GM21737 (cell line): Measurements from ENCODE around the gene ARID1A.
A peak's percentile ranks its signal among the peaks of the same experiment; 100 is the strongest.
"Not testable (repeated sequence)": the region's sequence is repeated elsewhere in the genome, so short reads cannot be mapped to it uniquely, and the experiment has no call there.

Experiments
- ATAC-seq: cut with Tn5 transposase; IDR thresholded peaks from one replicate; pipeline ENCODE4 v1.9.1; 2021; ENCODE audit warnings: mild to moderate bottlenecking, moderate library complexity; ENCODE audit not compliant: unreplicated experiment

Gene ARID1A

GRCh38 chr1:26787381-26787705 lies 91.5 kb downstream of the ARID1A start:
- ATAC-seq: peak; percentile 32

- ATAC-seq: peak; percentile 62
Observed at GRCh38 chr1:26787706-26788514, 92.1 kb downstream of the ARID1A start, which contains the start of gene PIGV. Gene PIGV, plus strand, starts transcription at chr1:26787950. Its CDS starts 2,866 bp downstream, at chr1:26790816.

DNA sequence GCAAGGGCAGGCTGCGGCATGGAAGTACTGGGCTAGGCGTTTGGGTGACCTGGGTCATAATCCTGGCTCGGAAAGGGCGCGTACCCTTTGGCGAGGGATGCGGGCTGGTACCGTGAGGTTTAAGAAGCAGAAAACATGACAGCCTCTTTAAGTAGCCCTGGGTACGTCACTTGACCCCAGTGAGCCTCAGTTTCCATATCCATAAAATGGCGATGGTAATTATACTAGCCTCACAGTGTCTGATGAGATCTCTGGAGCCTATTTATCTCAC lies 92.6 kb downstream of the ARID1A start:
- no peak for ATAC-seq

GRCh38 chr1:26788836-26789611 lies 93.2 kb downstream of the ARID1A start:
- peak; percentile 37 for ATAC-seq

GRCh38 chr1:26789612-26789865 lies 93.7 kb downstream of the ARID1A start:
- no peak for ATAC-seq

- no peak for ATAC-seq
Observed at GRCh38 chr1:26789931-26790330, 94.1 kb downstream of the ARID1A start.

- no peak for ATAC-seq
Observed at GRCh38 chr1:26790551-26790953, 94.7 kb downstream of the ARID1A start.

GRCh38 chr1:26791148-26791547 lies 95.3 kb downstream of the ARID1A start:
- no peak for ATAC-seq

- ATAC-seq: no peak
Observed at GRCh38 chr1:26791626-26792025, 95.8 kb downstream of the ARID1A start.

- ATAC-seq: no peak
Observed at GRCh38 chr1:26792924-26793323, 97.1 kb downstream of the ARID1A start.

GRCh38 chr1:26794391-26794790 lies 98.6 kb downstream of the ARID1A start:
- no peak for ATAC-seq

DNA sequence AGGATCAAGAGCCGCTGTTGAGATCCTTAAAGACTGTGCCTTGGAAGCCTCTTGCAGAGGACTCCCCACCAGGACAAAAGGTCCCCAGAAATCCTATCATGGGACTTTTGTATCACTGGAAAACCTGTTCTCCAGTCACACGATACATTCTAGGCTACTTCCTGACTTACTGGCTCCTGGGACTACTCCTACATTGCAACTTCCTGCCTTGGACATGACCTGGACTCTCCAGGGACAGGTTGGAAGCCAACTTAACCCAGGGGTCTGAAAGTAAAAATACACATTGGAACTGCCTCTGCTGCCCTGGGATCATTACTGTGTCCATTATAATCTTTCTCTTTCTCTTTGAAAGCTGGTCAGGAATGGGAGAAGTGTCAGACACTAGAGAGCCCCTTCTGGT lies 101.8 kb downstream of the ARID1A start:
- ATAC-seq: no peak

DNA sequence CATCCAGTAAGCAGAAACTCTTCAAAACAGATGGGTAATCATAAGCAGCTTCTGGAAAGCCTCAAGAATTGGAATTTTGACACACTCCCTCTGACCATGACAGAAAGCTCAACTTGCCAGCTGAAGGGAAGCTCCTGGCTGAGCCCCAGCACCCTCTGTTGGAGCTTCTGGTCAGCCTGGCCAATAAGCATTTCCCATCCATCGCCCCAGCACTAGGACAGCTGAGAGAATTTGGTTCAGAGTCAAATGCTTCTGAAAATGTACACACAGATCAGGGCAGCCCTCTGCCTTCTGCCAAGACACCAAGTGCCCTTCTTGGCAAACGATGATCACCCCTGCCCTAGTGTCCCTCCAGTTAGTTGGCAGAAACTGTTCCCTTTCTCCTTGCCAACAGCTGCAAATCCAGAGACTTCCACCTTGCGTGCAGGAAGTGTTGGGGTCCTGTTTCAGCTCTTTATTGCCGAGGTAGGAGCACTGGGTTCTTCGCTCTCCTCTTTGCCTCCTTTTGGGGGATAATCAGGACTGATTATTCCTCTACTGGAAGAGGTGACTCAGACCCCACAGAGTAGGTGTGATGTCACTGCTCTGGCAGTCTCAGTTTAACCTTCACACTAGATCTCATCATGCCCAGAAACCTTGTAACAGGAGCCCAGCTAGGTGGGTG lies 103.8 kb downstream of the ARID1A start:
- no peak for ATAC-seq

GRCh38 chr1:26803932-26804331 lies 108.1 kb downstream of the ARID1A start:
- ATAC-seq: not testable (repeated sequence)

DNA sequence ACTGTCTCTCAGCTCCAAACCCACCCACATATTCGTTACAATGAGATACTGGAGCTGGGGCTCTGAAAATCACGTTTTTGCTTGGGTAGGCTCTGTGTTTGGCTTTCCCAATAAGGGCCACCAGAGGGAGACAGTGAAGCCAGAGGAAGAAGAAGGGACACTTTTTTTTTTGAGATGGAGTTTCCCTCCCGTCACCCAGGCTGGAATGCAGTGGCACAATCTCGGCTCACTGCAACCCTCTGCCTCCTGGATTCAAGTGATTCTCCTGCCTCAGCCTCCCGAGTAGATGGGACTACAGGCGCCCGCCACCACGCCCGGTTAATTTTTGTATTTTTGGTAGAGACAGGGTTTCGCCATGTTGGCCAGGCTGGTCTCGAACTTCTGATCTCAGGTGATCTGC lies 114.3 kb downstream of the ARID1A start:
- not testable (repeated sequence) for ATAC-seq

GRCh38 chr1:26811057-26811456 lies 115.2 kb downstream of the ARID1A start:
- no peak for ATAC-seq

DNA sequence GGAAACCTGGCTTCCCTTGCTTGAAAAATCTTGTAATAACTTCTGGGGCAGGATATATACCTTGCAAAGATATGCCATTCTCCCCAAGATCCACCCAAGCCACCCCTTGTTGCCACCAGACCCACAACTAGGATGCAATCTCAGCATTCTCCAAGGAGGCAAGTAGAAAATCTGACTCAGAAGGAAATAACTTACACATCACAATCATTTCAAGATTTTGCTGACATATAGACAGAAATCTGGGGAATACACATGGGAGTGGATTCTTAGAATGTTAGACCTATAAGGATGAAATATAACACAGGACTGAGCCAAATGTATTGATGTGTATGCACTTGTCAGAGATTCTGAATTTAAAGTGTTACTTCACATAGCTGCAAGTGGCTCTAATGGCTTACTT lies 115.9 kb downstream of the ARID1A start:
- ATAC-seq: no peak

GRCh38 chr1:26814377-26814776 lies 118.6 kb downstream of the ARID1A start:
- no peak for ATAC-seq

- no peak for ATAC-seq
Observed at GRCh38 chr1:26814893-26815292, 119.1 kb downstream of the ARID1A start.

DNA sequence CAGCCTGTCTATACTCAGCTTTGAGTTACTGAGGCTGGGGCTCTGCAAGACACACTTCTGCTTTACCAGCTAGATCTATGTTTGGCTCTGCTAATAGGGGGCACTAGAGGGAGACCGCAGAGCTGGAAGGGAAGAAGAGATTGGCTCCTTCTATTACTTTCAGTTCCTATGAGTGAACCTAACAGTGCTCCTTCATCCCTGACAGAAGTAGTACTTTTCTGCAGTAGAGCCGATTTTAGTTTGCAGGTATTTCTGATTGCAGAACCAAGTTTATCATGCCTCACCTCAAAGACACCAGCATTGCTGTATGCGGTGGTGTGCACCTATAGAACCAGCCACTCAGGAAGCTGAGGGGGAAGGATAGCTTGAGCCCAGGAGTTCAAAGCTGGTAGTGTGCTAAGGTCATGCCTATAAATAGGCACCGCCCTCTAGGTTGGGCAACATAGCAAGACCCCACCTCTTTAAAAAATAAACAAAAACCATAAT lies 125.0 kb downstream of the ARID1A start:
- ATAC-seq: peak; percentile 81

DNA sequence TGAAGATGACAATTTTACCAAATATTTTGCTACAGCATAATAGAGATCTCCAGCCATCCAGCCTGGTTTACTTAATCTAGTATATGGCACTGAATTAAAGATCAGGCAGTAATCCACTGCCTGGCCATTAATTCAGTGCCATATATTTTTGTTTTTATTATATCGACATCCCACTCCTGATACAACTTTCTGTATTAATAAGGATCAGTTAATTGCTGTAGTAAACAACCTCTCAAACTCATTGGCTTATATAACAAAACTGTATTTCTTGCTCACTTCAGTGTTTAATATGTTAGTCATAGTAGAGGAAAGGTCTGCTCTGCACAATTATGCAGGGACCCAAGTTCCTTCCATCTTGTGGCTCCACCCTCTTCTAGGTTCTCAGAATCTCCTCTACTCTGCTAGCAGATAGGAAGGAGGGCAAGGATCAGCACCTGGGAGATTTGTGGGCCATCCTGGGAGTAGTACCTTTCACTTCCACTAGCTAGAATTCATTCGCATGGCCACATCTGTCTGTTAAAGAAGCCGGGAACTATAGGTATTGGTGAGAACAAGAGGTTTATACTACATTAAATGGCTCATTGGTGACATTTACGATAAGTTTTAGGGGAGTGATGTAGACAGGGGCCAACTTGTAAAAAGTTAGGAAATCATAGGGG lies 127.1 kb downstream of the ARID1A start:
- ATAC-seq: no peak

DNA sequence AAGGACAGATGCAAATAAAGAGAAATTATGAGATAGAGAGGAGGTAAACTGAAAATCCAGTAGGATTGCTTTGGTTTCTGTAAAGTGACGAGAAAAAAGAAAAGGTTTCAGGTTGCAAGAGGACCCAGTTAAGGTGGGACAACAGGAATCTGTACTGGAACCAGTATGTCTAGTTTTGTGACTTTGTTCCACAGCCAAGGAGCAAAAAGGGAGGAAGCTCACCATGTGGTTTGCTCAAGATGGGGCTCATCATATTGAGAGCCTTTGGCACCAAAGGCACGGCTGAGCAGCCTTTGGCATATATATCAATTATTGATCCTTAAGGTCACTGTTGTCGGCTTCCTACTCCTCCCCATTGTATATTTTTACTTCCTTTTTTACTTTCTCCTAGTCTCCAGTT lies 128.9 kb downstream of the ARID1A start:
- ATAC-seq: no peak
